ENCODE measurements around the gene GPD2. TPM values are rescaled to one million over a fixed set of nuclear protein-coding genes. Genes with fewer than 3 reads are reported as not detected.

GPD2 gene
- total and polyA plus RNA-seq, 10 of the 15 experiments (the other 5 are each of a cell fraction or from before 2014, with no cell fraction given) = 10.0 to 73.5 (median 43.4) TPM

- peak; percentile 86 for TF ChIP-seq ZBTB40 (IDR thresholded peaks at IDR 0.05; ENCODE audit: borderline replicate concordance)
- no peak for TF ChIP-seq TCF7 (IDR thresholded peaks at IDR 0.05; ENCODE audit: borderline replicate concordance)
- TF ChIP-seq CBX3 (IDR thresholded peaks at IDR 0.05; ENCODE audit: borderline replicate concordance, low read depth) = no peak
- TF ChIP-seq IRF4 (IDR thresholded peaks at IDR 0.05; ENCODE audit: low read depth, low read length) = no peak
- no peak for TF ChIP-seq RELA (IDR thresholded peaks at IDR 0.05; ENCODE audit: borderline replicate concordance, partially characterized antibody)
- peak; percentile 87 for TF ChIP-seq ZNF207 (IDR thresholded peaks at IDR 0.05; ENCODE audit: borderline replicate concordance)
- no peak for TF ChIP-seq EZH2 (IDR thresholded peaks at IDR 0.05; ENCODE audit: borderline replicate concordance, control insufficient read depth, low read depth, low read length)
- peak; percentile 8 for TF ChIP-seq SP1 (IDR thresholded peaks at IDR 0.05; ENCODE audit: low read depth, low read length)
- no peak for TF ChIP-seq BMI1 (IDR thresholded peaks at IDR 0.05; ENCODE audit: borderline replicate concordance)
- no peak for TF ChIP-seq BCL3 (IDR thresholded peaks at IDR 0.05; ENCODE audit: borderline replicate concordance, insufficient read depth, low read depth, low read length, poor library complexity, severe bottlenecking)
- TF ChIP-seq FOS (IDR thresholded peaks at IDR 0.05; ENCODE audit: borderline replicate concordance, extremely low read depth, insufficient read length) = no peak
- peak; percentile 75; the same call in 1 of the 2 replicates for TF ChIP-seq PML (IDR thresholded peaks at IDR 0.05; ENCODE audit: low read length)
- no peak for TF ChIP-seq NR2C2 (IDR thresholded peaks at IDR 0.05; ENCODE audit: borderline replicate concordance, control insufficient read depth, insufficient read length, low read depth)
- peak; percentile 88; the same call in 1 of the 2 replicates for TF ChIP-seq CBX5 (IDR thresholded peaks at IDR 0.05; ENCODE audit: low read depth)
- no peak for TF ChIP-seq BCL11A (IDR thresholded peaks at IDR 0.05; ENCODE audit: low read depth, low read length)
- TF ChIP-seq ZNF592 (IDR thresholded peaks at IDR 0.05) = no peak
- no peak for TF ChIP-seq KDM1A (IDR thresholded peaks at IDR 0.05; ENCODE audit: borderline replicate concordance)
- peak in 1 of 2 experiments; percentile 8; a peak in 3 of 4 replicates for TF ChIP-seq IKZF2 (IDR thresholded peaks at IDR 0.05)
- no peak for TF ChIP-seq SUZ12 (IDR thresholded peaks at IDR 0.05; ENCODE audit: unreplicated experiment)
- TF ChIP-seq MXI1 (IDR thresholded peaks at IDR 0.05; ENCODE audit: low read depth, low read length) = 0 out of 2 replicates have a peak, but pooled peaks have one; percentile 13
Measured at GRCh38 chr2:156400706-156401678, 35.2 kb upstream of the GPD2 start (continued).

Measured in GM12878 (cell line).